ENCODE data around the gene ANP32D.

GRCh38 chr12:48508987-48509386 lies 36.6 kb downstream of the ANP32D start:
- TF ChIP-seq, protein P1, sequence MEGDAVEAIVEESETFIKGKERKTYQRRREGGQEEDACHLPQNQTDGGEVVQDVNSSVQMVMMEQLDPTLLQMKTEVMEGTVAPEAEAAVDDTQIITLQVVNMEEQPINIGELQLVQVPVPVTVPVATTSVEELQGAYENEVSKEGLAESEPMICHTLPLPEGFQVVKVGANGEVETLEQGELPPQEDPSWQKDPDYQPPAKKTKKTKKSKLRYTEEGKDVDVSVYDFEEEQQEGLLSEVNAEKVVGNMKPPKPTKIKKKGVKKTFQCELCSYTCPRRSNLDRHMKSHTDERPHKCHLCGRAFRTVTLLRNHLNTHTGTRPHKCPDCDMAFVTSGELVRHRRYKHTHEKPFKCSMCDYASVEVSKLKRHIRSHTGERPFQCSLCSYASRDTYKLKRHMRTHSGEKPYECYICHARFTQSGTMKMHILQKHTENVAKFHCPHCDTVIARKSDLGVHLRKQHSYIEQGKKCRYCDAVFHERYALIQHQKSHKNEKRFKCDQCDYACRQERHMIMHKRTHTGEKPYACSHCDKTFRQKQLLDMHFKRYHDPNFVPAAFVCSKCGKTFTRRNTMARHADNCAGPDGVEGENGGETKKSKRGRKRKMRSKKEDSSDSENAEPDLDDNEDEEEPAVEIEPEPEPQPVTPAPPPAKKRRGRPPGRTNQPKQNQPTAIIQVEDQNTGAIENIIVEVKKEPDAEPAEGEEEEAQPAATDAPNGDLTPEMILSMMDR (conservative IDR thresholded peaks at IDR 0.05; ENCODE audit: low read depth, low read length): no peak
- TF ChIP-seq EZH2 (IDR thresholded peaks at IDR 0.05; ENCODE audit: borderline replicate concordance, low read depth, low read length, poor library complexity, severe bottlenecking): no peak

Measured in A673 (cell line).